ENCODE data around the gene PRAMEF4.
"Not testable (repeated sequence)": the region's sequence is repeated elsewhere in the genome, so short reads cannot be mapped to it uniquely, and the experiment has no call there.

PRAMEF4 gene

GRCh38 chr1:12886101-12886500, at the start of gene PRAMEF4:
Gene PRAMEF4 (minus strand): TSS chr1:12886201. CDS start chr1:12883394, 2,807 bp downstream.
- not testable (repeated sequence) for H3K4me3 Mint-ChIP-seq; H3K36me3 Mint-ChIP-seq (ENCODE audit: low read depth); H3K9me3 Mint-ChIP-seq; H3K27me3 Mint-ChIP-seq (ENCODE audit: low read depth); H3K27ac Mint-ChIP-seq; H3K4me1 Mint-ChIP-seq (ENCODE audit: low read depth)

GRCh38 chr1:12924368-12924767, 38.4 kb upstream of the PRAMEF4 start:
- H3K9me3 Mint-ChIP-seq; H3K4me1 Mint-ChIP-seq (ENCODE audit: low read depth); H3K36me3 Mint-ChIP-seq (ENCODE audit: low read depth); H3K27me3 Mint-ChIP-seq (ENCODE audit: low read depth); H3K4me3 Mint-ChIP-seq; H3K27ac Mint-ChIP-seq: not testable (repeated sequence)

- not testable (repeated sequence) for H3K27ac Mint-ChIP-seq; H3K4me3 Mint-ChIP-seq; H3K9me3 Mint-ChIP-seq; H3K4me1 Mint-ChIP-seq (ENCODE audit: low read depth); H3K36me3 Mint-ChIP-seq (ENCODE audit: low read depth); H3K27me3 Mint-ChIP-seq (ENCODE audit: low read depth)
These were observed 35.7 kb upstream of the PRAMEF4 start for GRCh38 chr1:12921749-12922148.

GRCh38 chr1:12916310-12916709, 30.3 kb upstream of the PRAMEF4 start, which contains the start of gene PRAMEF7:
Gene PRAMEF7 (plus strand): TSS chr1:12916610. CDS start chr1:12917693, 1,083 bp downstream.
- not testable (repeated sequence) for H3K27ac Mint-ChIP-seq; H3K36me3 Mint-ChIP-seq (ENCODE audit: low read depth); H3K4me3 Mint-ChIP-seq; H3K4me1 Mint-ChIP-seq (ENCODE audit: low read depth); H3K9me3 Mint-ChIP-seq; H3K27me3 Mint-ChIP-seq (ENCODE audit: low read depth)

- H3K4me1 Mint-ChIP-seq (ENCODE audit: low read depth); H3K9me3 Mint-ChIP-seq; H3K4me3 Mint-ChIP-seq; H3K36me3 Mint-ChIP-seq (ENCODE audit: low read depth); H3K27me3 Mint-ChIP-seq (ENCODE audit: low read depth); H3K27ac Mint-ChIP-seq: not testable (repeated sequence)
These were observed 18.0 kb upstream of the PRAMEF4 start for GRCh38 chr1:12903793-12904572.

- H3K9me3 Mint-ChIP-seq; H3K27me3 Mint-ChIP-seq (ENCODE audit: low read depth); H3K36me3 Mint-ChIP-seq (ENCODE audit: low read depth); H3K27ac Mint-ChIP-seq; H3K4me1 Mint-ChIP-seq (ENCODE audit: low read depth); H3K4me3 Mint-ChIP-seq: not testable (repeated sequence)
These were observed 13.2 kb upstream of the PRAMEF4 start for GRCh38 chr1:12899186-12899585.

- not testable (repeated sequence) for H3K27me3 Mint-ChIP-seq (ENCODE audit: low read depth); H3K4me3 Mint-ChIP-seq; H3K27ac Mint-ChIP-seq; H3K36me3 Mint-ChIP-seq (ENCODE audit: low read depth); H3K9me3 Mint-ChIP-seq; H3K4me1 Mint-ChIP-seq (ENCODE audit: low read depth)
These were observed 12.2 kb upstream of the PRAMEF4 start, which contains the start of gene PRAMEF10 for GRCh38 chr1:12898170-12898569. Gene PRAMEF10 (minus strand): TSS chr1:12898270. CDS start chr1:12895847, 2,423 bp downstream.

- not testable (repeated sequence) for H3K36me3 Mint-ChIP-seq (ENCODE audit: low read depth); H3K4me3 Mint-ChIP-seq; H3K27me3 Mint-ChIP-seq (ENCODE audit: low read depth)
These were observed 7.5 kb downstream of the PRAMEF4 start for GRCh38 chr1:12878453-12878852.

GRCh38 chr1:12863131-12863880, 22.7 kb downstream of the PRAMEF4 start:
- not testable (repeated sequence) for H3K9me3 Mint-ChIP-seq; H3K36me3 Mint-ChIP-seq (ENCODE audit: low read depth); H3K27ac Mint-ChIP-seq; H3K27me3 Mint-ChIP-seq (ENCODE audit: low read depth); H3K4me3 Mint-ChIP-seq; H3K4me1 Mint-ChIP-seq (ENCODE audit: low read depth)

More at GRCh38 chr1:12878453-12878852, 7.5 kb downstream of the PRAMEF4 start:
- H3K9me3 Mint-ChIP-seq; H3K4me1 Mint-ChIP-seq (ENCODE audit: low read depth); H3K27ac Mint-ChIP-seq: not testable (repeated sequence)

- H3K4me1 Mint-ChIP-seq (ENCODE audit: low read depth); H3K4me3 Mint-ChIP-seq; H3K27me3 Mint-ChIP-seq (ENCODE audit: low read depth); H3K27ac Mint-ChIP-seq; H3K9me3 Mint-ChIP-seq; H3K36me3 Mint-ChIP-seq (ENCODE audit: low read depth): not testable (repeated sequence)
These were observed 29.2 kb downstream of the PRAMEF4 start, which contains the start of gene PRAMEF2 for GRCh38 chr1:12856786-12857185. Gene PRAMEF2 (plus strand): TSS chr1:12857086. CDS start chr1:12859010, 1,924 bp downstream.

GRCh38 chr1:12851779-12852178, 34.2 kb downstream of the PRAMEF4 start:
- no peak overlapping the region for H3K27ac Mint-ChIP-seq
- H3K4me1 Mint-ChIP-seq (ENCODE audit: low read depth): no peaks in the 10 kb centered on the region
- no peaks in the 10 kb centered on the region for H3K36me3 Mint-ChIP-seq (ENCODE audit: low read depth)
- H3K27me3 Mint-ChIP-seq (ENCODE audit: low read depth): no peaks in the 10 kb centered on the region
- no peak overlapping the region for H3K4me3 Mint-ChIP-seq
- H3K9me3 Mint-ChIP-seq: no peaks in the 10 kb centered on the region

GRCh38 chr1:12848620-12849019, 37.4 kb downstream of the PRAMEF4 start, which contains the start of gene HNRNPCL1:
Gene HNRNPCL1 (minus strand): TSS chr1:12848720. CDS start chr1:12848289, 431 bp downstream.
- not testable (repeated sequence) for H3K27ac Mint-ChIP-seq; H3K27me3 Mint-ChIP-seq (ENCODE audit: low read depth); H3K36me3 Mint-ChIP-seq (ENCODE audit: low read depth); H3K9me3 Mint-ChIP-seq; H3K4me3 Mint-ChIP-seq; H3K4me1 Mint-ChIP-seq (ENCODE audit: low read depth)

- not testable (repeated sequence) for H3K27me3 Mint-ChIP-seq (ENCODE audit: low read depth); H3K4me3 Mint-ChIP-seq; H3K4me1 Mint-ChIP-seq (ENCODE audit: low read depth); H3K9me3 Mint-ChIP-seq; H3K36me3 Mint-ChIP-seq (ENCODE audit: low read depth); H3K27ac Mint-ChIP-seq
These were observed 52.8 kb downstream of the PRAMEF4 start for GRCh38 chr1:12833251-12833650.

GRCh38 chr1:12831310-12831709, 54.7 kb downstream of the PRAMEF4 start, which contains the start of gene PRAMEF11:
Gene PRAMEF11 (minus strand): TSS chr1:12831410. CDS start chr1:12828789, 2,621 bp downstream.
- not testable (repeated sequence) for H3K27ac Mint-ChIP-seq; H3K4me1 Mint-ChIP-seq (ENCODE audit: low read depth); H3K4me3 Mint-ChIP-seq; H3K9me3 Mint-ChIP-seq; H3K36me3 Mint-ChIP-seq (ENCODE audit: low read depth); H3K27me3 Mint-ChIP-seq (ENCODE audit: low read depth)
